Renal cortex interstitium (tissue), 11 donors: ENCODE data around the gene PSMA6. TPM values are rescaled to one million over a fixed set of nuclear protein-coding genes. Genes with fewer than 3 reads are reported as not detected.
"Not testable (repeated sequence)": the region's sequence is repeated elsewhere in the genome, so short reads cannot be mapped to it uniquely, and the experiment has no call there.

Source experiments
- DNase-seq, 11 donors: peaks; one replicate each; pipeline ENCODE4 v3.0.0-alpha.2; 2013; ENCODE audit warnings: low read depth in 9 of 11, low spot score in 4 of 11; ENCODE audit errors: extremely low read depth in 1 of 11
- polyA plus RNA-seq, 3 donors: library from polyadenylated mRNA; unstranded; fragments of 120-200 nt; gene quantifications; one replicate each; pipeline ENCODE4 v1.2.1, GENCODE V29; 2013; ENCODE audit not compliant: insufficient read length in 3 of 3

Gene PSMA6
- polyA plus RNA-seq, 3 donors = 150 to 189 (median 177) TPM

DNA sequence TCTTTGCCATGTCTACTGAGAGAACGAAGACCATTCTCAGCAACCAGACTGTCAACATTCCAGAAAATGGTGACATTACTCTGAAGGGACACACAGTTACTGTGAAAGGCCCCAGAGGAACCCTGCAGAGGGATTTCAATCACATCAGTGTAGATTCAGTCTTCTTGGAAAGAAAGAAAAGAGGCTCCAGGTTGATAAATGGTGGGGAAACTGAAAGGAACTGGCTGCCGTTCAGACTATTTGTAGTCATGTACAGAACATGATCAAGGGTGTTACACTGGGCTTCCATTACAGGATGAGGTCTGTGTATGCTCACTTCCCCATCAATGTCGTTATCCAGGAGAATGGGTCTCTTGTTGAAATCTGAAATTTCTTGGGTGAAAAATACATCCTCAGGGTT, 29.7 kb upstream of the PSMA6 start:
- no peak for DNase-seq

DNA sequence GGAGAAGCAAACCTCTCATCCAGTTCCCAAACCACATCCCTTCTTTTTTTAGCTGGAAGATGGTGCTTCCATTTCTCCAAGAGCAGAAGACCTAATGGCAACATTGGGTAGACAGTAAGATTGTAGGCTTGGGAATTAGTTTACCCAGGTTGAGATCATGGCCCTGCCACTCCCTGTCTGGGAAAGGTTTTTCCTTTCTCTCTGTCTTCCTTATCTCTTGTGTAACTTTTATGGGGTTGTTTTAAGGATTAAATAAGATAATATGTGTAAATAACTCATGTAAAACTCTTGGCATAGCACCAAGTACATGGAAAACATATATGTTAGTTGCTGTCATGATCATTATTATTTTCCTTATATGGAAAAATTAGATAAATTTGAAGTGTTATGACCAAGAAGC, 23.2 kb upstream of the PSMA6 start:
- no peak for DNase-seq

DNA sequence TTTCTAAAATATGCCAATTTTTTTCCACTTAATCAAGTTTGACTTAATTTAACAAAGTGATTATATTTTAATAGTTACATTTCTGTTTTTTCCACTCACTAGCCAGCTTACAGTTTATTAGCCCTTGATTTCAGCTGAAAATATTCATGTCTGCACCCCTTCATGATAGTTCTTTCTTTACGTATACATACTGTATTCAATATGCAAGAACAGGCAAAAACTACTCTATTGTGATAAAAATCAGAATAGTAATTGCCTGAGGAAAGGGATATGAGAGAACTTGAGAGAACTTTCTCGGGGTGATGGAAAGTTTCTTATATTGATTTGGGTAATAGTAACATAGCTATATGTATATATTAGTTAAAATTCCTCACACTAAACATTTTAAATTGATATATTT, 17.4 kb upstream of the PSMA6 start:
- no peak for DNase-seq

DNA sequence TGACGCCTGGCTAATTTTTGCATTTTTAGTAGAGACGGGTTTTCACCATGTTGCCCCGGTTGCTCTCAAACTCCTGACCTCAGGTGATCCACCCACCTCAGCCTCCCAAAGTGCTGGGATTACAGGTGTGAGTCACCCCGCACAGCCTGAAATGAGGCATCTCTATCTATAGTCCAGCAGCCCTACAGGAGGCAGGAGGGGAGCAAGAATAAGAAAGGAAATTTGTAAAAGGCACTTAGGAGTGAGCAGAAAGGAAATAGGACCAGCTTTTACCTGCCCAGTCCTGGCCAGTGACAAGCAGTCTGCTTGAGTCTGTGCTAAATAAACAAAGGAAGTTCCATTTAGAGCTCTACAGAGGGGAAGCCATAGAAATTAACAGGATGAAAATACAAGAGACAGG, 15.0 kb upstream of the PSMA6 start:
- no peak for DNase-seq

DNA sequence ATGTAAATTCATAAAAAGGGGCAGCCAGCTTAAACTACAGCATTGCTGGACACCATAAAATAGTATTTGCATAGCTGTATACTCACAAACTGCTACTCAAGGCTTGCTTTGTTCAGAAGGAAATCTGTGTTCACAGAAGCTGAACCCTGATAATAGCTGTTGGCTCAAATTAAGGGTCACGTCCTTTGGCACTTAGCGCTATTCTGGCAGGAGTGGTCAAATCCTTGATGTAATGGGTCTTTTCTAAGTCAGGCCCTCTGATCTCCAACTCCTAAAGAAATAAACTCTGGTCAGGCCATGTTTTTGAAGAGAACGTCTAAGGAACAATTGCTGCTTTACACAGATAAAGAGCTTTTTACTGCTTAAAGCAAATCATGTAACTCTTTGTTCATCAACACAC, 12.8 kb upstream of the PSMA6 start:
- DNase-seq = no peak

DNA sequence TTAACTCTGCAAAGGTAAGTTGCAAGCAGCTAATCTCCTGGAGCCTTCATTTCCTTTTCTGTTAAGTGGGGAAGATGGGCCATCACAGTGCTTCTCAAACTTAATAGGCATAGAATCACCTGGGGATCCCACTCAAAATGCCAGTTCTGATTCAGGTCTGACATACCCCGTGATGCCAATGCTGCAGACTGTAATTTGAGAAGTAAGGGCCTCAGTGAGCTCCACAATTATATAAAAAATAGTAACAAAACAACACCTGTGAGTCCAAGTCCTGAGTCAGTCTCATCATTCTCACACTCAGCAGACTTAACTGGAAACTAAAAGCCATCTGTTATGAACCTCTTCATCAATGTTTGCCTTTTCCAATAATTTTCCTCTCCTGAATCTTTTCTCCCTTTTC, 10.8 kb upstream of the PSMA6 start:
- no peak for DNase-seq

DNA sequence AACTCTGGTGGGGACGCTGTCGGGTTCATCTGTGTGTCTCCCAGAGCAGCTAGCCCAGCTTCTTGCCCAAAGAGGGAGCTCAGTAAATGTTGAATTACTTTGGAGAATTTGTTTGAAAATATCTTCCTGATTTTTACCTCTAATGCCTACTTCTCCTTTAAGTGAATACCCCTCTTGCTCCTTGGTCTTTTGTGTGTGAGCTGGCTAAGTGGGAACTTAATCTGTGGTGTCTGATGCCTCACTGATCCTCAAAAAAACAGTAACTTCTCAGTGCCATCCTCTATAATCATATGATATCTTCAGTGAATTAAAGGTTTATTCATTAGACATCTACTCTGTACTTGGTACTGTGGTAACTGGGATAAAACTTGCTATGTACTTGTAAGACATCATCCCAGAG, 7.7 kb upstream of the PSMA6 start:
- DNase-seq = no peak

DNA sequence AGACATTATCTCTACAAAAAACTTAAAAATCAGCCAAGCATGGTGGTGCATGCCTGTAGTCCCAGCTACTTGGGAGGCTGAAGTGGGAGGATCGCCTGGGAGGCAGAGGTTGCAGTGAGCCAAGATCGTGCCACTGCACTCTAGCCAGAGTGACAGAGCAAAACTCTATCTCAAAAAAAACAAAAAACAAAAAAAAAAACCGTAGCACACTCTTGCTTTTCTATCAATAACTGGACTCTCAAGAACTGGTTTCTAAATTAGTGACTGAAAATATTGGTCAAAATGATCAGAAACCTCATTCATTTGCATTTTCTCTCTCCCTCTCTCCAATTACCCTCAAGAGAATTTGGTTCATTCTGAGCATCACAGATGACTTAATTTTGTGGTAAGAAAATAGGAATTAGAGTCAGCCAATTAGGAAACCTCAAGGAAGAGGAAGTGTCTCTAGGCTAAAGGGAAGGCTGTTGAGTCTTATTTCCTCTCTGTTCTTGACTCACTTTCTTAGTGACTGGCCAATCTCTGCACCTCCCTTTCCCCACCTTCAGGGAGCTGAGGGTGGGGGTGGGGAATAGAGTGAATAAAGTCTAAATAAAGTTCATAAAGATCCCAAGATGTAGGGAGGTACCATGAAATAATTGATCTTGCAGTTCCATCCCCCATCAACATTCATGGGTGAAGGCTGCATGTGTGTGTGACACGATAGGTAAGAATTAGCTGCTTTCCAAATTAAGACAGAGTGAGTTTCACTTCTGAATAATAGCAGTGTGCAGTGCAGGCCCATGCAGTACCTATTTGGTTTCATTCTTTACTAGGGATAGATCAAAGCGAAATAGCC, 6.8 kb upstream of the PSMA6 start:
- no peak for DNase-seq

DNA sequence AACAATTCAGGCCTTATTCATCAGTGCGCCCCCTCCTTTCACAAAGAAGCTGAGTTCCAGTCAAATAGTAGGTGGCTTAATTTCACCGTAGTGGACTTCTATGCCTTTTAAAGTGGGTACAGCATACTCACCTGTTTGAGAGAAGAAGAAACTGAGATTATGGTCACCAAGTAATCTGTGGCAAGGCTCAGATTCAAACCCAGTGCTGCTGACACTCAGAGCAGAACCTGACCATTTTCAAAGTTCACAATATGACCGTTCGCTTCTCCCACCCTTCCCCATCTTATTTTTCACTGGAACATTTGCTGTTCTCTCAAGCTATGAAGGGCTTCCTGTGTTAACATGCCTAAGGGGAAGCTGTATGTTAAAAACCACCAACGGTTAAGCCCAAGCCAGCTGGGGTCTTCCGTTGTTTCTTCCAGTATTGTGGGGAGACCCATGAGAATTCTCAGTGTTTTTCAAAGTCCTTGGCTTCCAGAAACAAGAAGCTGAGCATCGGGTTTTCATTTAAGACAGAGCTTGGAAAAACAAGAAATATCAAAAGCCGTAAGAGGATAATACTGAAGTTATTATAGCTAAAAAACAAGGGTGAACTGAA, 6.1 kb upstream of the PSMA6 start:
- no peak for DNase-seq

DNA sequence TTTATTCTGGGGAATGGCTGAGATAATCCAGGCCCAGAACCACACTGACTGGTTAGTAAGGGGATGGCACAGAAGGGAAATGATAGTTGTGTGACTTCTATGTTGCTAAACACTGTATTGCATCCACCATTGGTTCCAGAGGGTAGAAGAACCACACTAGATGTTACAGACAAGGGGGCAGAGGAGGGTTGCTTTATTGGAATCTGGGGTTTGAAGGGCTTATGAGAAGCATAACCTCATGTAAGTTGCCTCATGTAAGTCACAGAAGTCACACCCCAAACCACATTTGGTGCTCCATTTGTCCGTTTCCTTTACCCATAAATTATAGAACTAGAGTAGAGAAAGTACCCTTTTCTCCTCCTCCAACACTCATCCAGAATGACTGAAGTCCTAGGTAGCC, 5.5 kb upstream of the PSMA6 start:
- DNase-seq = no peak

DNA sequence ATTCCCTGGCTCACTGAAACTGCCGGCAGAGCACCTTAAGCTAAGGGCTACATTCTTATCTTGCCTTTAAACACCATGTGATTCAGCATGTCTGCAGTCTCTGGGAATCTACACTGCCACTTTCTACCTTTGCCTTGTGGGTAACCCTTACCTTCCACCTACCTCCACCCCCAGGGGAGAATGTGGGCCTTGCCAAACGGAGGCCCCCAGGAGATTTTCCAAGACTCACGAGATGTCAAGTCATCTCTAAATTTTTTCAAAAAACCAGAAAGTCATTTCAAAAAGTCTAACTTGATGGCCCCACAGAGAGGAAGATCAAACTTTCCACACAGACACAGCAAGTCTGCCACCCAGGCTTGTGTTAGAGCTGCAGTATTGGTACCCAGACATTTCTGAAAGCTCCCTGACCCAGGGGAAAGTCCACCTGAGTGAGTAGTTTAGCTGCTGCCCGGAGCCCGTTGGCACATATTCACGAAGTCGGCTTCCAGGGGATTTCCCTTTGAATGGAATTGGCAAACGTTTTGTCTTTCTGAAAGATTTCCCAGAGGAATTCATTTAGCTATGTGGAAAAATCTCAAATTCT, 4.7 kb upstream of the PSMA6 start:
- DNase-seq = no peak

DNA sequence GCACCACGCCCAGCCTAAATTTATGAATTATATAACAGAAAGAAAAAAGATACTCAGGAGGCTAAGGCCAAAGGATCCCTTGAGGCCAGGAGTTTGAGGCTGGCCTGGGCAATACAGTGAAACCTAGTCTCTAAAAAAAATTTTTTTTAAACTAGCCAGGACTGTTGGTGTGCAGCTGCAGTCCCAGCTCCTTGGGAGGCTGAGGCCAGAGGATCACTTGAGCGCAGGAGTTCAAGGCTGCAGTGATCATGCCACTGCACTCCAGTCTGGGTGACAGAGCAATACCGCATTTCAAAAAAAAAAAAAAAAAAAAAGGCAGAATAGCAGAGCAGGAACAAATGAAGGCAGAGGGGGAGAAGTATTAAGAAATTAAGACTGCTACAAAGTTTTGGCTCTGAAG, 2.6 kb upstream of the PSMA6 start:
- DNase-seq = no peak

DNA sequence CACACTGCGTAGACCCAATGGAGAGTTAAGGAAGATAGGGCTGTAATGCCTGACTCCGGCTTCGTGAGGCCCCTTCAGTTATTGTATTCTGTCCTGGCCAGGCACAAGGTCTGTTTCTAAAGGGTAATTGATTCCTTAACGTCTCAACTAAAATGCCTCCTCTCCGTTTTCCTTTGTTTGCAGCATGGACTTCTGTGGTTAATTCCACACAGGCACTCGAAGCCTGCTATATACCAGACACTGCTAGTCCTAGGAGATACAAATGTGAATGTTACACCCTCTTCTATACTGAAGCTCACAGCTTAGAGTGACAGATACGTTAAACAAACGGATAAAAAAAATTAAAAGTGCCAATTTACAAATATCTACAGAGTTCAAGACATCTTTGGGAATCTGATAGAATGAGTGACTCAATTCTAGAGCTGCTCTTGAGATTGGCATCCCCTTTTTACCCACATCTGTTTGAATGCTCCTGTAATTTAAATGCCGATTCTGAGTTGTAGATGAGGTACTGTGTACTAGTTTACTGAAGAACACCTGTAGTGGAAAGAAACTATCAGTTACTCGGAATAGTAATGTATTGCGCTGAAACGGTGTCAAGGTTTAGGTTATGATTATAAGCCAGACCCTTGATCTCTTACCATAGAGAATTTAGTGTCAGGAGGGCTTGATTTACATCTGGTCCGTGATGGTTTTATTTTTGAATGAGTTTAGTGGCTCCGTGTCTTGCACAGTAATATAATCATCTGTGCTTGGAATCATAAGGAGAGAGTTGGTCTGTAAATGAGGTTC, 784 bp downstream of the PSMA6 start:
- peak in 1 of 11 donors; percentile 7 for DNase-seq

DNA sequence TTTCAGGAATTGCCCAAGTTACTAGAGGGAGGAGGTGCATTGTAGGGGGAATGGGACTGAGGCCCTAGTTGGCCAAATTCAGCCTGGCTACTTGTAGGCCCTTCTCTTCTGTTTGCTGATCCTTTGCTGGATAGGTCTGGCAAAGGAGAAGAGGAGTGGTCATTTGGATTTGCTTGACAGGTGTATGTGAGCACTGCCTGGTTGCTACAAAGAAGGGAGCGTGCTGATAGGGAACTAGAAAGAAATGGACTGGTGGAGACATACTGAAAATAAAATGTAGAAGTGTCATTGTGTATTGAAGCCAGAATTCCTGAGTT, 3.6 kb downstream of the PSMA6 start:
- DNase-seq = no peak

DNA sequence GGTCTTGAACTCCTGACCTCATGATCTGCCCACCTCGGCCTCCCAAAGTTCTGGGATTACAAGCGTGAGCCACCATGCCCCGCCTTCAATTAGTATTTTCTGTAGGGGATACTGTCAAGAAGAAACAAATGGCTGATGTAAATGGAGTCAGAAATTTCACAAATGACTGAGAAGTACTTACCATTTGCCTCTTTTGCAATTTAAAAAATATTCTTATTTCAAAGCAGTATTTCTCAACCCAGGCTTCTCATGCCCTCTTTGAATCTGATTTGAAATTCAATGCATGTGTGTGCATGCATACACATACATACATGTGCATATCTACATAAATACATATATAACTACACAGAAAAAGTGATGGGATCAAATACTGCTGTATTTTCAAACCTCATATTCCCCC, 4.4 kb downstream of the PSMA6 start:
- DNase-seq = no peak

DNA sequence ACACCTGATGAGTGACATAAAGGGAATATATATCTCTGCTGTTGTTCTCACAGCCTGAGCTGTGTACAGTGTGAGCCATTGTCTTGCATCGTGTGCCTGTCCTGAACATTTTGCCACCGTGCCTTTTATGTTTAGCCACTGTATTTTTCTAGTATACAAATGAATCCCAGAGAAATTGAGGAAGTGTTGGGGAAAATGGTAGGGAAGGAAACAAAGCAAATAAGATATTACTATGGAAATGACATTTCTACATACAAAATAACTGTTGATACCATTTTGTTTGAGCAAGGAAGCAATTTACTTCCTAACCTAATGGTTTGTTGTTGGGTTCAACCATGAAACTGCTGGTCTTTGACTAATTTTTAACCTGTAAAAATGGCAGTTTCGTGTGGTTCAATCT, 5.5 kb downstream of the PSMA6 start:
- no peak for DNase-seq

DNA sequence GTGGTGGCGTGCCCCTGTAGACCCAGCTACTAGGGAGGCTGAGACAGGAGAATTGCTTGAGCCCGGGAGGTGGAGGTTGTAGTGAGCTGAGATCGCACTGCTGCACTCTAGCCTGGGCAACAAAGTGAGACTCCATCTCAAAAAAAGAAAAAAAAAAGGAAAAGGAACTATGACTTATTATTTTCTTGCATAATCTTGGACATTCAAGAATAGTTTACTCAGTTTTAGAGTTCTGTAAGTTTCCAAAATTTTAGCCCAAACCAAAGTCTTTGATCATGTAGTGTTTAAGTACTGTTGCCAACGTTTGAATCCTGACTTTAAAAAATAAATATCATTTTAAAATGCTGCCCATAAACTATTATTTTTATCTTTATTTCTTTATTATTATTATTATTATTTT, 6.2 kb downstream of the PSMA6 start:
- no peak for DNase-seq

DNA sequence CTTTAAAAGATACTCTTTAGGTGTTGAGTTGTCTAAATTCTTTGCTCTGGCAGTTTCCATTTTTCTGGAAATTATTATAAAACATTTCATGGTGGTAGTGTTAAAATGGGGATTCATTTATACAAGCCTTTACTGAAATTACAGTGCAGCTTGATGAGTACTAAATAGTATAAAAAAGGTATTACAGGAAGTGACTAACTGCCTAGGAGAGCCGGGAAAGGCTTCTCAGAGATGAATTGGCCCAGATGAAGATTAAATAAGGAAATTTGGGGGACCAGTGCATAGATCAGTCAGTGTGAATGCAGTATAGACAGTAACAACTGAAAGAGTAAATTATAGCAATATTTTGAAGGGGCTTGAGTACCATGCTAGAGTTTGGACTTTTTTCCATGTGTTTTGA, 7.5 kb downstream of the PSMA6 start:
- no peak for DNase-seq

DNA sequence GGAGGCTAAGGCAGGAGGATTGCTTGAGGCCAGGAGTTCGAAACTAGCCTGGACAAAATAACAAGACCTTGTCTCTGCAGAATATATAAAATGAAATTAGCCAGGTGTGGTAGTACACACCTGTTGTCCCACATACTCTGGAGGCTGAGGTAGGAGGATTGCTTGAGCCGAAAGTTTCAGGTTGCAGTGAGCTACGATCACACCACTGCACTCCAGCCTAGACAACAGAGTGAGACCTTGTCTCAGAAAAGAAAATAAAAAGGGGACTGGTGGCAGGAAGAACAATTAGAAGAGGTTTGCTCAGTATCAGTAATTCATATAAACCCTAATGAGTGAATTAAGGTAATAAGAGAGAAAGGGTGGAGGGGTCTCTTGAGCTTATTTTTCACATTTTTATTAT, 8.0 kb downstream of the PSMA6 start:
- no peak for DNase-seq

DNA sequence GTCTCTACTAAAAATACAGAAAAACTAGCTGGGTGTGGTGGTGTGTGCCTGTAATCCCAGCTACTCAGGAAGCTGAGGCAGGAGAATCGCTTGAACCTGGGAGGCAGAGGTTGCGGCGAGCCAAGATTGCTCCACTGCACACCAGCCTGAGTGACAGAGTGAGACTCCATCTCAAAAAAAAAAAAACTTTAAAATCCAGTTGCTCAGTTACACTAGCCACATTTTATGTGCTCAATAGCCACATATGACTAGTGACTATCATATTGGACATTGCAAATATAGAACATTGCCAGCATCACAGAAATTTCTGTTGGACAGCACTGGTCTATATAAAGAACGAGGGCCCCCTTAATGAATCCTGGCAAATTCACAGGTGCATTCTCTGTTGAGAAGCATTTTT, 9.2 kb downstream of the PSMA6 start:
- not testable (repeated sequence) for DNase-seq
